ENCODE measurements around the gene C11orf21.
"Not testable (repeated sequence)": the region's sequence is repeated elsewhere in the genome, so short reads cannot be mapped to it uniquely, and the experiment has no call there.

C11orf21 gene

DNA sequence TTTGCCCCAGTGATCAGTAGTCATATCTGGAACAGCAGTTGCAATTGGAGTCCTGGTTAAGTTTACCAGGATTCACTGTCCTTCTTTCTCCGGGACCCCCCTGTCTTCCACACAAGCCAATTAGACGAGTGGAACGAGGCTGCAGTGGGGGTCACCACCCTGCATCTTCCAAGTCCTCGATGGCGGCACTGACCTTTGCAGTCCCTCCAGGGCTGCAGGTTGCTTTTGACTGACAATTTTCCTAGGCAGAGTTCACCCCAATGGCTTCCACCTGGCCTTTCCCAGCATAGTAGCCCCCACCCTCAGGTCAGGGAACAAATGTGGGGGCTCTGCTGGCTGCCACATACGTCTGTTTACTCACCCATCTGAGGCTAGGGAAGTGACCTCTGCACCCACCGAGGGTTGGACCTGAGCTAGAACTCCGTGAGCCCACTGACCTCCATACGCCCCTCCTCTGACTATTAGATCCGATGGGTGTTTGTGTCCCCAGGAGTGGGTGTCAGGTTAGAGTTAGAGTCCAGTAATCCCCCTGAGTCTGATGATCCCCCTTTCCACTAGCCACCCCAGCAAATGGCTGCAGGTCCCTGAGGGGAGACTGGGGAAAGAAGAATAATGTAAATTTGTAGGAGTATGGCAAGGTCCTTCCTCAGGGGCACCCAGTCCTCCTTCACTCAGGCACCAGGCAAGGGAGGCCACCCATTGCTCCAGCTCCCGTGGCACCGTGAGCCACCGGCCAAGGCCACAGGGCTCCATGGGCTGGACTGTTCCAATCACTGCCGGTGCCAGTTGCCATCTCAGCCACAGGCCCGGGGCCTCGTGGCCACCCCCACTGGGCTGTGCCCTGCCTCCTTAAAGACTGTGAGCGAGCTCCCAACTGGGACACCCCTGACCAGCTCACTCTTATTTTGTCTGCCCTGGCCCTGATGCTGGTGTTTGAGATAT lies 5.5 kb downstream of the C11orf21 start:
- DNase-seq, result no peak

DNA sequence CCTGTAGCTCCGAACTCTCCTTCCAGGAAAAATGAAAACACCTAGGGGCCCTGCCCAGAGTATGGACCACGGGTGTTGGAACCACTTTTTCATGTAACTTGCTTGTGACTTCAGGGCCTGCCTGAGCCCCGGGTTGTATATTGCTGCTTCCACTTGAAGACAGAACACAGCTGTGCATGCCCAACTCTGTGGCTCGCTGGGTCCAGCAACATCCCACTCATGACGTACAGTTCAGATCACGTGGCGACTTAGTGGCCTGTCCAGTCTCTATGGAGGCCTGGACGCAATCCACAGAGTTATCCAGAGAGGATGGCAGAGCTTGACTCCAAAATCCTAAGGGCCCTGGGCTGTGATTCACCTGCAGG lies 6.8 kb downstream of the C11orf21 start:
- DNase-seq, result no peak

DNA sequence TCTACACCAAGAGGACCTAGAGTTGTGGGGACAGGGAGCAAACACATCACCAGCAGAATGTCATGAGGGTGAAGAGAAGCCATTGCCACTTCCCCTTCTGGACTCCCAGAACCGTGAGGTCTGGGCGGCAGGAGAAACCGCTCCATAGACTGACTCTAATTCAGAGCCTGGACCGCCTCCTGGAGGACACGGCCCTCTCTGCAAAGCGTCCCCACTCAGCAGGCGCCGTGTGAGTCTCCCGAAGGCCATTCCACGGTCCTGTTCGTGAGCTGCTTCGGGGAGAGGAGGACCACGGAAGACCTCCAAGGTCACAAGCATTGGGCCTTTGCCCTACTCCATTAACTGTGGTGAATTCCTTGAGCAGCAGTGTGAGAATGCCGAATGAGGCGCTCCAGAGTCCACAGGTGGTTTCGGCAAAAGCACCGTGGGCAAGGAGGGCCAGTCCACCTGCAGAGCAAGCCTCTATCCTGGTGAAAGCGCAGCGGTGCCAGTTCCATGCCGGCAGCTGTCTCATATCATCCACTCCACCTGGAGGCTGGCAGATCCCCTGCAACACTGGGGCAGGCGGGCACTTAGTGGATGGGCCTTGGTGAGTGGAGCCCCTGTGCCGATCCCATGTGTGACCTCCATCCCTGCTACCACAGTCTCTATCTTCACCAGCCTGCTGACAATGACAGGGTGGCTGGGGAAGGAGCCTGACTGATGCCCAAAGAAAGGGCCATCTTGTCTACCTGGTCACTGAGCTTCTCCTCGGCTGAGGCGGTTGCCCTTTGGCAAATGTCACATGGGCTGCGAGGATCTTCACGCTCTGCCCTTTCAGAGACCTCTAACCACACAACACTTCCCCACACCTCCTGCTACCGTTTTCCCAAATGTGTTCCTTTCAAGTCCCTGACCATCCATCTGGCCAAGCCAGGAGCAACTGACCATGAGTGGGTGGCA lies 7.5 kb downstream of the C11orf21 start:
- peak; percentile 1 for DNase-seq

DNA sequence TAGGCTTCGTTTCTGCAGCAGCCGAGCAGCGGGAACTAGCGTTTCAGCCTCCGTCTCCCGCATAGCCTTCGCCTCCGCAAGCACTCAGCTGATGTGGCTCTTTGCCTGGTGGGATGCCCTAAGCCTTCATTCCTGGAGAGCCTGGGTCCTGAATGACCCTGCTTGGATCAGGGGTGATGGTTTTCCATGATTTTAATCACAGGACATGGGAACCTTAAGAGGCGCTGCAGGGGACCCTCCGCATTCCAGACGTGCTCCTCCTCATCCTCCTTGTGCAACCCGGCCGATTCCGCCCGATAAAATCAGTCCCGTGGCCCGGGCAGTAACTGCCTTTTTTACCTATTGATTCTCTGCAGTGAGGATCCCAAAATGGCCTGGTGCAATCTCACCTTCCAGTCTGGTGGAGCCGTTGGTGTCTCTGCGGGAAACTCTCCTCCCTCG lies 8.2 kb downstream of the C11orf21 start:
- DNase-seq, result no peak

DNA sequence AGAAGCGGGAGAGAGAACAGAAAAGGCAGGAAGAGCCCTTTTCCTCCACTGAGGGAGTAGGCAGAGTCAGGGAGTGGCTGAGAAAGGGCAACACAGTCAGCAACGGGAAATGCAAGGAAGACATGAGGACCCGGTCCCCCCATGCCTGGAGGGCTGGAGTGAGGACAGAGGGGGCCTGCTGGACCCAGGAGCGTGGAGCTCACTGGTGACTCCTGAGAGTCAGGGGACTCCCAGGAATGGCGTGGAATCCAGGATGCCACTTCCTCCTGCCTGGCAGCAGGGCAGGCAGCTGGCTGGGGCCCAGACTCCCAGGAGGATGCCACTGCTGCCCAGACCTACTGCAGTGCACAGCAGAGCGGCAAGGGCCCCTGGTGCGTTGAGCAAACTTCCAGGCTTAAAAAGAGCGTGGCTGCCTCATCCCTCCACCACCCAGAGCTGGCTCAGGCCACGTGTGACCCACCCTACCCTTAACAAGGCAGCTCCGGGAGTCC lies 11.3 kb downstream of the C11orf21 start:
- no peak for DNase-seq

DNA sequence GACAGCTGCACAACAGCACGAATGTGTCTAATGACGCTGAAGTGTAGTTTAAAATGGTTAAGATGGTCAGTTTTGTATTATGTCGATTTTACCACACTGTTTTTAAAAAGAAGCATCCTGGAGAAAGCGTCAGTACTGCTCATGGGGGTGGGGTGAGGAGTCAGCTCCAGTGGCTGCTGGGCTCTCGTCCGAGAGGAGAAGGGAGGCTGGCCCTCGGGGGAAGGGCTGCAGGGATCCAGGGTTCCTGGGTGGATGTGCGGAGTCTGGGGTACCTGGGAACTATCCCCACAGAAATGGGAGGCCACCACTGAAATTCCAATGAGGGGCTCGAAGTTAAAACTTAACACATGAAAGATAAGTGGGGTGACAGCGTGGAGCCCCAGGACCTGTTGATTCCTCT lies 11.9 kb downstream of the C11orf21 start:
- no peak for DNase-seq

DNA sequence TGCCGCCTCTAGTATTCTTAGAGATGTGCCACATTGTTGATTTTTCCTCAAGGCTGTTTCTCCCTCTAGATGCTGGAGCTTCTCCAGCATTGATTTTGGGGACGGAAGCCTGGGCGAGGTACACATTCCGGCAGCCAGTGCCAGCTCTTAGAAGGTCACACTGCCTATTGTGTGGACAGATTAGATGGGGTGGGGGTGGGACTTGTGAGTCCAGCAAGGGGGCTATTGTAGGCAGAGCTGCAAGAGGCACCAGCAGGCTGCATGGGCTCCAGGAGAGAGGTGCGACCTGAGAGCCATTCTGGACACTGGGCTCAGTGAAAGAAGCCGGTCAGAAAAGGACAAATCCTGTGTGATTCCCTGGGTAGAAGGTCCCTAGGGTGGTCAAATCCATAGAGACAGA lies 12.4 kb downstream of the C11orf21 start:
- DNase-seq, result no peak

DNA sequence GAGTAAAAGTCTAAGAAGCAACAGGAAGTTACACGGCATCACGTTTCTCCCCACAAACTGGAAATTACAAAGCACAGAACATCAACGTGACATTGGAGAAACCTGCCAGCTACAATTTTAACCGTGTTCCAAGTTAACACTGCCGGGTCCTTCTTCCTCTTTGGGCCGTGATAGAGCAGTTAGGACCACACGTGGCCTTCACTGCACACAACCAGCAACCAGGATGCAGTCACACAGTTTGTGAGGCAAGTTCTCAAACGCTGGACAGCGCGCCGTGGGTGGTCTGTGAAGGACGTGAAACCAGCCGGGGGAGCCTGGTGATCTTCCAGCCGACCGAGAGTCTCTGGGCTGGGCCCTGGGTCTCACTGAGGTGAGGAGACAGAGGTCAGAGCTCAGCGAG lies 14.6 kb downstream of the C11orf21 start:
- DNase-seq, result no peak

DNA sequence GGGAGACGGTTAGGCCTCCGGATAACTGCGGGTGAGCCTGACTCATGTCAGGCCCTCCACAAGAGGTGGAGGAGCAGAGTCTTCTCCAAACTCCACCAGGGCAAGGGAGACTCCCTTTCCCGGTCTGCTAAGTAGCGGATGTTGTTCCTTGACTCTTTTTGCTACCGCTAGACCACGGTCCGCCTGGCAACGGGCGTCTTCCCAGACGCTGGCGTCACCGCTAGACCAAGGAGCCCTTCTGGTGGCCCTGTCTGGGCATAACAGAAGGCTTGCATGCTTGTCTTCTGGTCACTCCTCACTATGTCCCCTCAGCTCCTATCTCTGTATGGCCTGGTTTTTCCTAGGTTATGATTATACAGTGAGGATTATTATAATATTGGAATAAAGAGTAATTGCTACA lies 15.4 kb downstream of the C11orf21 start:
- DNase-seq, result not testable (repeated sequence)

DNA sequence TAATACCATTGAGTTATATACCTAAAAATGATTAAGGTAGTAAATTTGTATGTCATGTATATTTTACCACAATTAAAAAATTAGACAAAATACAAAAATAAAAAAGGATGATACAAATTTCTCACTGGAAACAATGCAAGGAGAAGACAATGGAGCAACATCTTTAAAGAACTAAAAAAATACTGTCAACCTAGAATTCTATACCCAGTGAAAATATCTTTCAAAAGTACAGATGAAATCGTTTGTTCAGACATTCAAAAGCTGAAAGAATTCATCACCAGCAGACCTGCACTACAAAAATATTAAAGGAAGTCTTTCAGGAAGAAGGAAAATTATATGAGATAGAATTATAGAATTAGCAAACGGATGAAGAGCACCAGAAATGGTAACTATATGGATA lies 21.5 kb downstream of the C11orf21 start:
- DNase-seq, result no peak

DNA sequence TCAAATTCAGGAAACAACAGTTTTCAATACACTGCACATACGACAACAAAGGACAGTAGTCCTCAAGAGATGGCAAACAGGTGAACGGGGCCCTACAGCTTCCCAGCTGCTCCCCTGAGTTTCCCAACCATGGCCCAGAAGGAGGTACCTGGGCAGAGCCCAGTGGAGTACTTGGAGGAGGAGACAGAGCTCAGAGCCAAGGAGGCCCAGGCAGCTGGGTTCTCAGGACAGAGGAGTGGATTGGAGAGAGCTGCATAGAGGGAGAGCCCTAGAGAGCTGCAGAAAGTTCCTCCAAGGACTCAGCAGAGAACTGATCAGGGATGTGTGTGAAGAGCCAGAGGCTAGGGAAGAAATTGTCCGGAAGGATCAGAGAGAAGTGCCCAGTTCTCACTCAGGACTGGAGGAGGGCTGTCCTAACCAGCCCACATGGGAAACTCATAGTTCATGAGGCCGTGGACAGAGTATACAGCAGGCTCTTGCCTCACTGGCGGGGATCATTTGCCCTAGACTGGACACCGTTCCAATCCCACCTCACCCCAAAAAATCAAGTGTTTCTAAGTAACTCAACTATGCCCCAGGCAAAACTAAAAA lies 23.7 kb downstream of the C11orf21 start:
- no peak for DNase-seq

DNA sequence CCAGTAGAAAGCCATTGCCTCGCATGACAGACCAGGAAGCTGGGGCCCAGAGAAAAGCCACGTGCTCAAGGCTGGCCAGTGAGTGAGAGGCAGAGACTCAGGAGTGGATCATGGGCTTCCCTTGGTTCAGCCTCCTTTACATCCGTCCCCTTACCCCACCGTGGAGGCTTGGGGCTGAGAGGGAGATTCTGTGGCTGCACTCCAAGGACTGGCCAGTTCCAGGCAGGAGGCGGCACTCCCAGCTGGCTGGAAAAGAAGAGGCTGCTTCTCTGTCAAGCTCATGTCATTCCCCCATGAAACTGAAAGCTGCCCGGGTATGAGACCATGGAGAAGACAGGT lies 24.7 kb downstream of the C11orf21 start:
- DNase-seq, result no peak

DNA sequence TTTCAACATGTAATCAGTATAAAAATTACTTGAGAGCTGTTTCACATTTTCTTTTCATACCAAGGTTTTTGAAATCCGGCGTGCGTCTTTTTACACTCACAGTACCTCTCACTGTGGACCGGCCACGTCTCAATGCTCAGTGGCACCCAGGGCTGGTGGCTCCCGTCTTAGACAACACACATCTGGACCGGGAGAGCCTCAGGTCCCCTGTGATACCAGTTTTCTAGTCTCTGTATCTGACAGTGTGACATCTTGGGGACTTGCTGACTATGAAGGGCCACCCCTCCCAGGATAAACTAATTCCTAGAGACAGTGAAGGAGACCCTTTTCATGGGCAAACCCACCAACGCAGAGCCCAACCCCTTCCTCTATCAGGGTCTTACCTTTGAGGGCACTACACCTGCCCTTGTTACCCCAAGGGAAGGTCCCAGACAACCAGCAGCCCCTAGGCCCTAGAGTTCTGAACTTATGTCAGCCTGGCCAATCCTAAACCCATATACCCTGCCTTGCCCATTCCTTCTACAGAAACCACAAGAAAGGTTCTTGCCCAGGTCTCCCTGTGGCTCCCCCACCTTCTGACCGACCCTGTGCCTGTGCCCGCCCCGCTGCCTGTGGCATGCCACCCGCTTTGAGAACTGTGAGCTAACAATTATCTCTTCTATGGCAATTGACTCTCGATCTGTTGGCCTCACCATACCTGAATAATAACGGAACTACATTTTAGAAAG lies 25.3 kb downstream of the C11orf21 start:
- no peak for DNase-seq

DNA sequence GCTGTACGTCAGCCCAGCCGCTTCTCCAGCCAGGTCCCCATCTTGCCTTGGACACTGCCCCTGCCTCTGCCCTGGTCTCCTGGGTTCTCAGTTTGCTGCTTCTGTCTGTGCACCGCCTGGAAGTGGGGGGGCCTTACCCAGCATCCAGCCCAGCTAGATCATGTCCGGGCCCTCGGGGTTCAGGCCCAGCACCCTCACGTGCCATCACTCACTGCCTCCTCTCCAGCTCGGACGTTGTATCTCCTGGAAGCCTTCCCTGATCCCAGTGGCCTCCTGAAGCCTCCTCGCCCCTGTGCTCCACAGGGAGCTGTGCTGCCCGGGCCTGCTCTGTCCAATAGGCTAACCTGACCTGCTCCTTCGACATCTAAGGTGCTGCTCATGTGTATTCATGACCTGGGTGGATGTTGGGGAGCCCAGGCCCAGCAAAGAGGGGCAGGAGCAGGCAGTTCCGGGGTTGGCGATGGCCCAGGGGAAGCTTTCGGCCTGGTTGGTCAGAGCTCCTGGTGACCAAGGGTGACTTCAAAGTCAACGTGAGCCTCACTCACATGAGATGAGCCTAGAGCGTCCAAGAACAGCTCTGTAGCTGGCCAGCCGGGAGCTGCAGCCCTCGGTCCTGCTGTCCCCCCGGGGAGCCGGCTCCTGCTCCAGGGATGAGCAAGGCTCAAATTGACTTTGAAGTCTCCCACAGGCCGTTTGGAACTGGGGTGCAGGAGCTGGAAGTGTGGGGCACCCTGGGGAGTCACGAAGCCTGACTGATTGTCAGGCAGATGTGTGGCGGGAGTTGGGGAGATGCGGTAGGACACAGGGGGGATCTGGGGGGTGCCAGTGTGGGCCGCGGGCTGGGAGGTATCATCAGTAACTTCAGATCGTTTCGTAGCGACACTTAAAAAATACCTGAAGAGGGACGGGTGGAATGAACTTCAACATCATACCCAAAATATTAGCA lies 26.1 kb downstream of the C11orf21 start:
- no peak for DNase-seq

DNA sequence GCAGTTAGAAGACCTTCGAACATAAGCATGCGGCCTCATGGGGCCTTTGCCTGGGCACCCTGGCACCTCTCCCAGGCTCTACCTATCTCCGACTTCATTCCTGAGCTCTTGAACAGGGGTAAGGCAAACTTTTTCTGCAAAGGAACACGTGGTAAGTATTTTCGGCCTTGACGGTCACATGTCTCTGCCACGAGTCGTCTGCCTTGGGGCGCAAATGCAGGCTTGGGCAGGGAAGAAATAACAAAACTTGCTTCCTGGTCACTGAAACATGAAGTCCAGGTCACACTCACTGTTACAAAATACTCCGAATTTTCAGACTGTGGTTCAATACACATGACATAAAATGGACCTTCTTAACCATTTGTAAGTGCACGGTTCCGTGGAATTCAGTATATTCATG lies 27.9 kb downstream of the C11orf21 start:
- DNase-seq, result no peak

DNA sequence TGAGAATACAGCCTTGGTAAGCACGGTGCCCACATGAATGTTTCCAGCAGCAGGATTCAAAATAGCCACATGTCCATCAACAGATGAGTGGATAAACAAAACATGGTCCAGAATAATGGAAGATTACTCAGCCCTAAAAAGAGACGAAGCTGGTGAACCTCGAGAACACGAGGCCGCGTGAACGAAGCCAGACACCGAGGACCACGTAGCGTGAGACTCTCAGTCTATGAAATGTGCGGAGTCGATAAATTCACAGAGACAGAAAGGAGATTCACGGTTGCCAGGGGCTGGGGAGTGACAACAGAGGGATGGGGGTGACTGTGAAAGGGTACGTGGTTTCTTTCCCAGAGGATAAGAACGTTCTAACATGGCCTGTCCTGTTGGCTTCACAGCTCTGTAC lies 28.4 kb downstream of the C11orf21 start:
- no peak for DNase-seq

DNA sequence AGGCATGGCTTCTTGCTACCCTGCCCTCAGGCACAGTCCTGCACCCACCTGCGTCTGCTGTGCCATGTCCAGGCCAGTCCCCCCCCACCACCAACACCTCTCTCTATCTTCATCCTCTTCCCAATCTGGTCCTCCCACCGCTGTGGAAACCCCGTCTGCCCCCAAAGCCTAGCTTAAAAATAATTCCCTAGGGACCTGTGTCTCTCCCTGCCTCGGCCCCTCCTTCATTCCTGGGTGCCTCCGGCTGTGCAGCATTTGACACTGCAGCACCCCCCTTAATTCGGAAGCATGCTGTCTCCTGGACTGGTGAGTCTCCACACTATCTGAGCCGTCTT lies 28.8 kb downstream of the C11orf21 start:
- no peak for DNase-seq

DNA sequence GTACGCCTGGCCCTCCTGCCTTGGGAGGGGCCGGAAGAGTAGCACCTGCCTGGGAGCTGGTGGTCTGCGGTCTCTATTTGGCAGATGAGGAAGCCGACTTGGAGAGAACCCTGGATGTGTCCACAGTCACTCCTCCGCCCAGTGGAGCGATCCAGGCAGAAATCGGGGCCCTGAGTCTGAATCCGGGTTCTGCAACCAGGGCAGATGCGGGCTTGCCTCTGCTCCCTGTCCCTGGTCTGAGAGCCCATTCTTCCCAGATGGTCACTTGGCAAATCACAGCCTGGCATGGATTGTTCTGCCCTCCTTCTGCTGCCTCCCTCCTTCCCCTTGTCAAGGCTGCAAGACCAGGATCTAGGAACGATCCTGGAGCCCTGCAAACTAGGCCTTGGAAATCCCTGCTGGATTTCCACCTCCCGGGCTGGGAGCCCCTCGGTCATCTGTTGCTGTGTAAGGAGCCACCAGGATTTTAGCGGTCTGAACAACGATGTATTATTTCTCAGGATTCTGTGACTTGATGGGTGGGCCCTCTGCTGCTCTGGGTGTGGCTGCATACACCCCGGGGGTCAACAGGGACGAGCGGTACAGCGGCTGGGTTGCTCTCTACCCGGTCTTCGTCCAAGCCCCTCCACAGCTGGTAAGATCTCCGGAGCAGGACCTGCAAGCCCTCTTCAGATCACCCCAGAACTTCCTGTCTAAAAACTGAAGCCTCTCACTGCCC lies 29.3 kb downstream of the C11orf21 start:
- no peak for DNase-seq

DNA sequence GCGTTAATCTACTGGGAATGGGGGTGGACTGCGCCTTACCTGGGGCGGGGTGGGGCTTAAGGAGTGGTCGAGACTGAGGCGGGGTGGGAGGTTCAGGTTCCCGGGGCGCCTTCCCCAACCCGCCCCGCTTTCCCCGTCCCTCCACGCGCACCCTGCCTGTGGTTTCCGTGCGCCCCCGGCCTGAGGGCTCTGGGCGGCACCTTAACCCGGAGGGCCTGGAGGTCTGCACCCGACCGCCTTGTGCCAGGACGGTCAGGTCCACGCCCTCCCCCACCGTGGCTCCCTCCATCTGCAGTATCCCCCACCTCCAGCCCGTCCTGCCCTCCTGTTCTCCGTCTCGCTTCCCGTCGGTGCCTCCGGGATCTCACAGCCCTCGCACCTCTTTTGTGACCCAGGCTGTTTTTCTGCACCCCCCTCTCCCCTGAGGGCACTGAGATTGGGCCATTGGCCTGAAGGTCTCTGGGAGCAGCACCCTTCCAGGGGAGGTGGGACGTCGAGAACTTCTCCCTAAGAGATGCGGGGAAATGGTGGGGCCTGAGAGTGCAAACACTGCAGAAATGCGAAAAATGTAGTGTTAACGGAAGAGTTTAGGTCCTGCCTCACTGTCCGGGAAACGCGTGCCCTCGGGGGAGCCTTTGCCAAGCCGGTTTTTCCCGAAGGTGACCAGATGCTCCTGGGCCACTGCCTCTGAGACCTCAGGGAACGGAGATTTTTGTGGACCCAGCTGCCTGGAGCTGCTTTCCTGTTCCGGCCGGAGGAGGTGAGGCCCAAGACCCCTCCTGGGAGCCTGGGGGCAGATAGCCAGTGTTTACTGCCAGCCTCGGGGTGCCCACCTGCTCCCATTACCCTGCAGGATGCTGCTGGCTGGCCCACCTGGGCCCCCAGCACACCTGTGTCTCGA lies 30.1 kb downstream of the C11orf21 start:
- no peak for DNase-seq

DNA sequence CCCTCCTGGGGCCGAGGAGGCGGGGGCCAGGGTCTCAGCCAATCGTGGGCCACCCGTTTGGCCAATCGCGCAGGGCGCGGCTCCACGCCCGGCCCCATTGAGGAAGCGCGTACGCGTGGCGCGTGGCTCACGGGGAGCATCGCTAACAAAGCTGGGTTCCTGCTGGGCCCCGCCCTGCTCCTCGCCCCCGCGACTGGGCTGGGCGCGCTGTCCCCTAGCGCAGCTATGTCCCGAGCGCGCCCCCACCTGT lies 30.7 kb downstream of the C11orf21 start:
- peak; percentile 57 for DNase-seq

Measured in activated naive CD4-positive, alpha-beta T cell treated with Interleukin-2 at 50 U/mL for 16 hours (primary cell).